ENCODE measurements around the gene KIF26A.

The KIF26A gene

GRCh38 chr14:104191409-104191997 is 53.1 kb downstream of the KIF26A start:
- ChIA-PET CTCF (no interaction called here), POLR2A (no interaction called here)
- TF ChIP-seq NFRKB (IDR thresholded peaks at IDR 0.05) = no peak
- no peak for TF ChIP-seq BHLHE40 (IDR thresholded peaks at IDR 0.05; ENCODE audit: borderline replicate concordance)
- no peak for TF ChIP-seq LEF1 (IDR thresholded peaks at IDR 0.05; ENCODE audit: borderline replicate concordance)
- TF ChIP-seq ZNF384 (IDR thresholded peaks at IDR 0.05) = no peak
- no peak for TF ChIP-seq SP1 (IDR thresholded peaks at IDR 0.05)
- TF ChIP-seq FOXA1 (IDR thresholded peaks at IDR 0.05) = no peak
- no peak for TF ChIP-seq FOXK2 (IDR thresholded peaks at IDR 0.05)
- no peak for TF ChIP-seq ARNT (IDR thresholded peaks at IDR 0.05)
- TF ChIP-seq SUZ12 (IDR thresholded peaks at IDR 0.05) = no peak
- TF ChIP-seq FOXM1 (IDR thresholded peaks at IDR 0.05; ENCODE audit: borderline replicate concordance) = no peak
- DNase-seq (ENCODE audit: extremely low spot score) = no peak

GRCh38 chr14:104192146-104192882 is 53.9 kb downstream of the KIF26A start:
- DNase-seq (ENCODE audit: extremely low spot score) = no peak
- POLR2A ChIA-PET = no interaction called here
- CTCF ChIA-PET = interaction anchor here (0.7 kb wide), 1 partner anchor 32 kb away, joined by 3 read pairs; no protein-coding TSS in a partner anchor
- TF ChIP-seq CTBP1 (IDR thresholded peaks at IDR 0.05; ENCODE audit: borderline replicate concordance) = no peak
- TF ChIP-seq NFRKB (IDR thresholded peaks at IDR 0.05) = no peak
- TF ChIP-seq FOXK2 (IDR thresholded peaks at IDR 0.05) = no peak
- TF ChIP-seq TARDBP (IDR thresholded peaks at IDR 0.05) = no peak
- TF ChIP-seq ZNF384 (IDR thresholded peaks at IDR 0.05) = no peak
- TF ChIP-seq PKNOX1 (IDR thresholded peaks at IDR 0.05) = no peak
- TF ChIP-seq LEF1 (IDR thresholded peaks at IDR 0.05; ENCODE audit: borderline replicate concordance) = no peak
- TF ChIP-seq BHLHE40 (IDR thresholded peaks at IDR 0.05; ENCODE audit: borderline replicate concordance) = no peak
- TF ChIP-seq SUZ12 (IDR thresholded peaks at IDR 0.05) = no peak
- no peak for TF ChIP-seq L3MBTL2 (conservative IDR thresholded peaks at IDR 0.05)
- TF ChIP-seq ELF4 (IDR thresholded peaks at IDR 0.05) = no peak
- no peak for TF ChIP-seq SP1 (IDR thresholded peaks at IDR 0.05)
- TF ChIP-seq FOXM1 (IDR thresholded peaks at IDR 0.05; ENCODE audit: borderline replicate concordance) = no peak
- no peak for TF ChIP-seq ARNT (IDR thresholded peaks at IDR 0.05)
- no peak for TF ChIP-seq FOXA1 (IDR thresholded peaks at IDR 0.05)
- TF ChIP-seq HDGF (IDR thresholded peaks at IDR 0.05; ENCODE audit: borderline replicate concordance) = no peak

- DNase-seq (ENCODE audit: extremely low spot score) = no peak
- POLR2A ChIA-PET = no interaction called here
- TF ChIP-seq FOXK2 (IDR thresholded peaks at IDR 0.05) = no peak
- no peak for TF ChIP-seq CTBP1 (IDR thresholded peaks at IDR 0.05; ENCODE audit: borderline replicate concordance)
- TF ChIP-seq ARNT (IDR thresholded peaks at IDR 0.05) = no peak
- TF ChIP-seq FOXA1 (IDR thresholded peaks at IDR 0.05) = no peak
- TF ChIP-seq TARDBP (IDR thresholded peaks at IDR 0.05) = no peak
- no peak for TF ChIP-seq ZNF384 (IDR thresholded peaks at IDR 0.05)
- no peak for TF ChIP-seq L3MBTL2 (conservative IDR thresholded peaks at IDR 0.05)
- no peak for TF ChIP-seq PKNOX1 (IDR thresholded peaks at IDR 0.05)
- no peak for TF ChIP-seq HDGF (IDR thresholded peaks at IDR 0.05; ENCODE audit: borderline replicate concordance)
- TF ChIP-seq SUZ12 (IDR thresholded peaks at IDR 0.05) = no peak
- no peak for TF ChIP-seq NFRKB (IDR thresholded peaks at IDR 0.05)
- TF ChIP-seq SP1 (IDR thresholded peaks at IDR 0.05) = no peak
- no peak for TF ChIP-seq LEF1 (IDR thresholded peaks at IDR 0.05; ENCODE audit: borderline replicate concordance)
- no peak for TF ChIP-seq BHLHE40 (IDR thresholded peaks at IDR 0.05; ENCODE audit: borderline replicate concordance)
- no peak for TF ChIP-seq ELF4 (IDR thresholded peaks at IDR 0.05)
- TF ChIP-seq FOXM1 (IDR thresholded peaks at IDR 0.05; ENCODE audit: borderline replicate concordance) = no peak
- CTCF ChIA-PET = interaction anchor here (0.7 kb wide), 1 partner anchor 31 kb away, joined by 3 read pairs; no protein-coding TSS in a partner anchor
These were observed 54.5 kb downstream of the KIF26A start for GRCh38 chr14:104192883-104193245.

GRCh38 chr14:104194016-104194415 is 55.6 kb downstream of the KIF26A start:
- POLR2A ChIA-PET = no interaction called here
- no peak for DNase-seq (ENCODE audit: extremely low spot score)
- TF ChIP-seq FOXK2 (IDR thresholded peaks at IDR 0.05) = no peak
- TF ChIP-seq CTBP1 (IDR thresholded peaks at IDR 0.05; ENCODE audit: borderline replicate concordance) = no peak
- no peak for TF ChIP-seq PKNOX1 (IDR thresholded peaks at IDR 0.05)
- no peak for TF ChIP-seq ZNF384 (IDR thresholded peaks at IDR 0.05)
- no peak for TF ChIP-seq L3MBTL2 (conservative IDR thresholded peaks at IDR 0.05)
- TF ChIP-seq NFRKB (IDR thresholded peaks at IDR 0.05) = no peak
- TF ChIP-seq SP1 (IDR thresholded peaks at IDR 0.05) = no peak
- no peak for TF ChIP-seq LEF1 (IDR thresholded peaks at IDR 0.05; ENCODE audit: borderline replicate concordance)
- no peak for TF ChIP-seq ARNT (IDR thresholded peaks at IDR 0.05)
- no peak for TF ChIP-seq HDGF (IDR thresholded peaks at IDR 0.05; ENCODE audit: borderline replicate concordance)
- TF ChIP-seq SUZ12 (IDR thresholded peaks at IDR 0.05) = no peak
- CTCF ChIA-PET = no interaction called here

- POLR2A ChIA-PET = no interaction called here
These were observed 56.3 kb downstream of the KIF26A start for GRCh38 chr14:104194716-104195115.

More at GRCh38 chr14:104194716-104195115, 56.3 kb downstream of the KIF26A start:
- TF ChIP-seq SP1 (IDR thresholded peaks at IDR 0.05) (no peak), BHLHE40 (IDR thresholded peaks at IDR 0.05; ENCODE audit: borderline replicate concordance) (no peak), NFRKB (IDR thresholded peaks at IDR 0.05) (no peak), PKNOX1 (IDR thresholded peaks at IDR 0.05) (no peak), HDGF (IDR thresholded peaks at IDR 0.05; ENCODE audit: borderline replicate concordance) (no peak), L3MBTL2 (conservative IDR thresholded peaks at IDR 0.05) (no peak), TARDBP (IDR thresholded peaks at IDR 0.05) (no peak), ARNT (IDR thresholded peaks at IDR 0.05) (no peak), FOXK2 (IDR thresholded peaks at IDR 0.05) (no peak), LEF1 (IDR thresholded peaks at IDR 0.05; ENCODE audit: borderline replicate concordance) (no peak), FOXA1 (IDR thresholded peaks at IDR 0.05) (no peak), ELF4 (IDR thresholded peaks at IDR 0.05) (no peak), ZNF384 (IDR thresholded peaks at IDR 0.05) (no peak), CTBP1 (IDR thresholded peaks at IDR 0.05; ENCODE audit: borderline replicate concordance) (no peak), SUZ12 (IDR thresholded peaks at IDR 0.05) (no peak), FOXM1 (IDR thresholded peaks at IDR 0.05; ENCODE audit: borderline replicate concordance) (no peak)
- CTCF ChIA-PET = no interaction called here
- no peak for DNase-seq (ENCODE audit: extremely low spot score)

Data from HEK293T (cell line).